ENCODE data around the gene PVR.
"Not testable (repeated sequence)": the region's sequence is repeated elsewhere in the genome, so short reads cannot be mapped to it uniquely, and the experiment has no call there.

Gene PVR

DNA sequence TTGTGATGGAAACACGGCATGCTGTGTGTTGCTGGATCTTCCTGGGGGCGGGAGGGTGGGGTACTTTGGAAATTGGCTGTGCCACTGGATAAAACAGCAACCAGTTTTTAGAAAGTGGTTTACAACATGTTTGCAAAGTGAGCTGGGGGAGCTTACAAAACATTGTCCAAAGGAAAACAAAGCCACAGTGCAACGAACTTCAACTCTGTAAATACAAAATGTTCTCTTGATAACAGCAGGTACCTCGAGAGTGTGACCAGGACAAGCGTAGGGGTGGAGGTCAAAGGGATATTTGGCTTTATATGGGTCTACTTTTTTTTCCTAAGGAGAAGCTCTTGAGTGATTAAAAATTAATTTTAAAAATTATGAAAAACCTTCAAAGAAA is 27.9 kb upstream of the PVR start:
- DNase-seq = no peak
- in situ Hi-C loops (cut with MboI; ENCODE audit: low pct_unique_long_range_greater_than_20kb, low sequenced_read_pairs) = no loop called here

DNA sequence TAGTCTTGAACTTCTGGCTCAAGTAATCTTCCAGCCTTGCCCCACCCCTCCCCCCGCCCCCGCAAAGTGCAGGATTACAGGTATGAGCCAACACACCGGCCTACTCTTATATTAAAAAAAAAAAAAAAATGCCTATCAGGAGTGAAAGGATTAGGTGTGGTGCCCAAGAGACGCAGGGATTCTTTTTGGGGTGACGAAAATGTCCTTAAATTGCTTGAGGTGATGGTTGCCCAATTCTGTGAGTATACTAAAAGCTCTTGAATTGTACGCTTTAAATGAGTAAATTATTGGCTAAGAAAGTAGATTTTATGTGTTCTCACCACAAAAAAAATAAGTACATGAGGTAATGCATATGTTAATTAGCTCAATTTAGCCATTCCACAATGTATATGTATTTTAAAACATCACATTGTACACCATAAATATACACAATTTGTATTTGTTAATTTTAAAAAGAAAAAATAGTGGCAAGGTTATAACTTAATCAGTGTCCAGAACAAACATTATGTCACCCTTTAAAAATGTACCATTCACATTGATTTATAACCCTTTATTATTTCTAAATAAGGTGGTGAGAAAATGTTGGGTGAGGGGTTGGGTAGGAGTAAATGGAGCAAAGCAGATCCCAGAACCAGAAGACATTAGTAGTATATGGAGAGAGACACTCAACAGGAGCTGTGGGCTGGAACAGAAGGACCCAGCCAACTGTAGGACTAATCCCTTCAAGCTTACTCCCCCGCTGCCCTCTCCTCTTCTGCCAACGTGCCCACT is 26.4 kb upstream of the PVR start:
- no peak for DNase-seq
- in situ Hi-C loops (cut with MboI; ENCODE audit: low pct_unique_long_range_greater_than_20kb, low sequenced_read_pairs) = no loop called here

DNA sequence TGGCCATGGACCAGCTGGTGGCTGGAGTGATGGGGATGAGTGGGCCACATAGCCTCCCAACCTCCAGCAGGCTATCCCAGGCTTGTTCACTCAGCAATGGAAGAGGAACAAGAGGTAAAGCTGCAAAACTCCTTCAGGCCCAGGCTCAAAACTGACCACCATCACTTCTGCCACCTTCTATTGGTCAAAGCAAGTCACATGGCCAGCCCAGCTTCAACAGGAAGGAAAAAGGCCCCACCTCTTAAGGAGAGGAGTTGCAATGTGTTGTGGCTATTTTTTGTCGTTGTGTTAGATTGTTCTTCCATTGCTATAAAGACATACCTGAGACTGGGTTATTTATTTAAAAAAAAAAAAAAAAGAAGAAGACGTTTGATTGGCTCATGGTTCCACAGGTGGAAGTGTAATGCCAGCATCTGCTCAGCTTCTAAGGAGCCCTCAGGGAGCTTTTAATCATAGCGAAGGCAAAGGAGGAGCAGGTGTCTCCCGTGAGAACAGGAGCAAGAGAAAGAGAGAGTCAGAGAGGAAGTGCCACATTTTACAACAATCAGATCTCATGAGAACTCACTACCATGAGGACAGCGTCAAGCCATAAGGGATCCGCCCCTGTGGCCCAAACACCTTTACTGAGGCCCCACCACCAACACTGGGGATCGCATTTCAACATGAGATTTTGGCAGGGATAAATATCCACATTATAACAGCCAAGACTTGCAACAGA is 24.9 kb upstream of the PVR start:
- DNase-seq = no peak
- in situ Hi-C loops (cut with MboI; ENCODE audit: low pct_unique_long_range_greater_than_20kb, low sequenced_read_pairs) = no loop called here

DNA sequence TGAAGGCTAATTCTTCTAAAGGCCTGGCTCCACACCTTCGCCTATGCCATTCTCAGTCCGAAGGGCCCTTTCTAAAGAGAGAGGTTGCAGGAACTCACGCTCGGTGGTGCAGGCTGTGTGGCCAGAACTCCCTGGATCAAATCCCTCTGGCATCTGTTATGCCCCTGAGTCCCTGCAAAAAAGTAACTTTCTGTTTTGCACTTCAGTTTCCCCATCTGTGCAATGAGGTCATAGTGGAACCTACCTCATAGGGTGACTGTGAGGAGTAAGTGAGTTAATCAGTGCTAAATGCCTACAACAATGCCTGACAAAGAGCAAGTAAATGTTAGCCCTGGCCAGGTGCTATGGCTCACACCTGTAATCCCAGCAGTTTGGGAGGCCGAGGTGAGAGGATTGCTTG is 23.0 kb upstream of the PVR start:
- in situ Hi-C loops (cut with MboI; ENCODE audit: low pct_unique_long_range_greater_than_20kb, low sequenced_read_pairs) = no loop called here
- no peak for DNase-seq

DNA sequence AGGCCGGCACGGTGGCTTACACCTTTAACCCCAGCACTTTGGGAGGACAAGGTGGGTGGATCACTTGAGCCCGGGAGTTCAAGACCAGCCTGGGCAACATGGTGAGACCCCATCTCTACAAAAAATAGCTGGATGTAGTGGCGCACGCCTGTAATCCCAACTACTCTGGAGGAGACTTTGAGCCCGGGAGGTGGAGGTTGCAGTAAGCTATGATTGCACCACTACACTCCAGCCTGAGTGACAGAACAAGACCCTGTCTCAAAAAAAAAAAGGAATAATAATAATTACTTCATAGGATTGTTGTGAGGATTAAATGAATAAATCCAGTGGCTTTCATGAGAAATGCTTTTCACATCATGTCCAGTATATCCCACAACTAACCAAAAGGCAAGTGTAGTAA is 22.3 kb upstream of the PVR start:
- DNase-seq = no peak
- in situ Hi-C loops (cut with MboI; ENCODE audit: low pct_unique_long_range_greater_than_20kb, low sequenced_read_pairs) = no loop called here

DNA sequence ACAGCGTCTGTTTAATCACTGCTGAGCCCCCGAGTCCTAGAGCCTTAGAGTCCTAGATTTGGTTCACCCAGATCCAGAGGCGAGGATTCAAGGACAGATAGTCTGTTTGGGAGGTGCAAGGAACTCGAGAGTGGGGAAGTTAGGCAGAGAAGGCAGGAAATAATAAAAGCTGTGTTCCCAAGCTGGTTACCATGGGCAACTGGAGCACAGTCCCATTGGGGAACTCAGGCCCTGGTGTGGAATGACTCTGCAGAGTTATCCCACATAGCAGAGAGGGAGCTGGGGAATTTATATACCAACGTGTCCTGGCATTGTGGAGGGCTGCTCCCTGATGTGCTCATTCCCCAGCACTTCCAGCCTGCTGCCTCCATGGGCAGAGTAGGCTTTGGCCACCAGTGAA is 20.6 kb upstream of the PVR start:
- in situ Hi-C loops (cut with MboI; ENCODE audit: low pct_unique_long_range_greater_than_20kb, low sequenced_read_pairs) = no loop called here
- peak; percentile 91 for DNase-seq

DNA sequence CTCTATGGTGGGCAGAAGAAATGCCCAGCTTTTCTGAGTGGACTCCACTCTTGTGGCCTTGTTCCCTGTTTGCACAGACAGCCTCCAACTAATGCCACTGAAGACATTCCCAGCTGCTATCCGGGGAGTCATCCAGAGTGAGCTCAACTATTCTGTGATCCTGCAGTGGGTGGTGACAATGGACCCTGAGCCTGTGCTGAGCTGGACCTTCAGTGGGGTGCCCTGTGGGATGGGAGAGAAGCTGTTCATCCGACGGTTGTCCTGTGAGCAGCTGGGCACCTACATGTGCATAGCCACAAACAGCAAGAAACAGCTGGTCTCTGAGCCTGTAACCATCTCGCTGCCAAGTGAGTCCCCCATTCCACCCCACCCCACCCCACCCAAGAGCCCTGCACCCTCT is 20.1 kb upstream of the PVR start:
- in situ Hi-C loops (cut with MboI; ENCODE audit: low pct_unique_long_range_greater_than_20kb, low sequenced_read_pairs) = no loop called here
- no peak for DNase-seq

DNA sequence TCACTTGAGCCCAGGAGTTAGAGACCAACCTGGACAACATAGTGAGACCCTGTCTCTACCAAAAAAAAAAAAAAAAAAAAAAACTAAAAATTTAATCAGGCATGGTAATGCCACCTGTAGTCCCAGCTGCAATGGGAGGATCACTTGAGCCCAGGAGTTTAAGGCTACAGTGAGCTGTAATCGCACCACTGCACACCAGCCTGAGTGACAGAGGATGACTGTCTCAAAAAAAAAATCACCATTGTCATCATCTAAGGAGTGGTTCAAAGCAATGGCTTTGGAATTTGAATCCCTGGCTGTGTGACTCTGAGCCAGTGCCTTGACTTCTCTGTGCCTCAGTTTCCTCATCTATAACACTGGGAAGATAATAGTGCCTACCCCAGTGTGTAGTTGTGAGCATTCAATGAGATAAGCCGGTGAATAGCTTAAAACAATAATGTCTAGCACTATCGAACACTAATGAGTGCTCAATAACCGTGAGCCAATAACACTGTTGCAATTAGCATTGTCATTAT is 18.8 kb upstream of the PVR start:
- in situ Hi-C loops (cut with MboI; ENCODE audit: low pct_unique_long_range_greater_than_20kb, low sequenced_read_pairs) = no loop called here
- DNase-seq = no peak

DNA sequence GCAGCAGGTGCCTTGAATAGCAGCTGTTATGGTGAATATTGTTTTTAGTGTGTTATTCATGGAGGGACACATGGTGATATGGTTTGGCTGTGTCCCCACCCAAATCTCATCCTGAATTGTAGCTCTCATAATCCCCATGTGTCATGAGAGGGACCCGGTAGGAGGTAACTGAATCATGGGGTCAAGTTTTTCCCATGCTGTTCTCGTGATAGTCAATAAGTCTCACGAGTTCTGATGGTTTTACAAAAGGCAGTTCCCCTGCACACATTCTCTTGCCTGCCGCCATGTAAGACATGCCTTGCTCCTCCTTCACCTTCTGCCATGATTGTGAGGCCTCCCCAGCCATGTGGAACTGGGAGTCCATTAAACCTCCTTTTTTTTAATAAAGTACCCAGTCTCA is 18.1 kb upstream of the PVR start:
- in situ Hi-C loops (cut with MboI; ENCODE audit: low pct_unique_long_range_greater_than_20kb, low sequenced_read_pairs); DNase-seq: not testable (repeated sequence)

DNA sequence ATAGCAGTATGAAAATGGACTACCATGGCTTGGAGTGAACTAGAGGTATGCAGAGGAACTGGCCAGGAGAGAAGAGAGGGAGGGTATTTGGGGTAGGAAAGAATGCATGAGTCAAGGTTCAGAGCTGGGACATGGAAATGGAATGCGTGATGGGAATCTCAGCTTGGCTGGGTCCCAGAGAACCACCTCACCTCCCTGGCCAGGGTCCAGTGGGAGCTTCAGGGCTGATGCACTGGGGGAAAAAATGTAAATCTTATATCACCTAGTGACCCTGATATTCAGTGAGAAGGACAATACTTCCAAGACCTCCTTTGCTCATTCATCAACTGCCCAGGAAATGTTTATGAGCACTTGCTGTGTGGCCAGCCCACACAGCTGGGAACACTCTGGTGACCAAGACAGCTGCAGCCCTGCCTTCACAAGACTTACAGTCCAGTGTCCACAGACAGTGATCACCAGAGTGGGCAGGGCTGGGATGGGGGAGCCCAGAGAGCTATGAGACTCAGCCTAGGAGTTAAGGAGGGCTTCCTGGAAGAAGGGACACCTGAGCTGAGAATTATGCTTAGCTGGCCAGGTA is 17.6 kb upstream of the PVR start:
- DNase-seq = no peak
- in situ Hi-C loops (cut with MboI; ENCODE audit: low pct_unique_long_range_greater_than_20kb, low sequenced_read_pairs) = no loop called here

DNA sequence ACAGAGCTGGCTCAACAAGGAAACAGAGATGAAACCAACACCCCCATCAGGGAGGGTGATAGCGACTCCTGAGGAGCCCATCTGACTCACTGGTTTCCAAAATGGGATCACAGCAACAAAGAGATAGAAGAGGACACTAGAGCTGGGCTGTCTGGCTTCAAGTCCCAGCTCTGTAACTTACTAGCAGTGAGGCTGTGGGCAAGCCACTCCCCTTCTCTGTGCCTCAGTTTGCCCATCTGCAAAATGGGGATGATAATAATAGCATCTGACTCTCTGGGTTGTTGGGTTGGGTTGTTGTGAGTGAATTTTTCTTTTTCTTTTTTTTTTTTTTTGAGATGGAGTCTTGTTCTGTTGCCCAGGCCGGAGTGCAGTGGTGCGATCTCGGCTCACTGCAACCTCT is 16.1 kb upstream of the PVR start:
- no peak for DNase-seq
- in situ Hi-C loops (cut with MboI; ENCODE audit: low pct_unique_long_range_greater_than_20kb, low sequenced_read_pairs) = no loop called here

DNA sequence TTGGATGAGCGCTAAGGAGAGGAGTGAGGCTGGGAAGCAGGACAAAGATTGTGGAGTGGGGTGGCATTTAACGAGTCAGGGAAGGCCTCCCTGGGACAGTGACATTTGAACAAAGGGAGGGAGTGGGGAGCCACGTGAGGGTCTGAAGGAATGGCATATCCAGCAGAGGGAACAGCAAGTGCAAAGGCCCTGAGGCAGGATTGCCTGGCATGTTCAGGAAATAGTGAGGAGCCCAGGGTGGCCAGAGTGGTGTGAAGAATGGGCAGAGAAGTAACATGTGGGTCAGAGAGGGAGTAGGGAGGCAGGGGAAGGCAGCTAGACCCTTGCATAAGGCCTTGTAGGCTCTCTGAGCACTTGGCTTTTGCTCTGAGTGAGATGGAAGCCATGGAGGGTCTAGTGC is 14.9 kb upstream of the PVR start:
- DNase-seq = no peak
- in situ Hi-C loops (cut with MboI; ENCODE audit: low pct_unique_long_range_greater_than_20kb, low sequenced_read_pairs) = no loop called here

DNA sequence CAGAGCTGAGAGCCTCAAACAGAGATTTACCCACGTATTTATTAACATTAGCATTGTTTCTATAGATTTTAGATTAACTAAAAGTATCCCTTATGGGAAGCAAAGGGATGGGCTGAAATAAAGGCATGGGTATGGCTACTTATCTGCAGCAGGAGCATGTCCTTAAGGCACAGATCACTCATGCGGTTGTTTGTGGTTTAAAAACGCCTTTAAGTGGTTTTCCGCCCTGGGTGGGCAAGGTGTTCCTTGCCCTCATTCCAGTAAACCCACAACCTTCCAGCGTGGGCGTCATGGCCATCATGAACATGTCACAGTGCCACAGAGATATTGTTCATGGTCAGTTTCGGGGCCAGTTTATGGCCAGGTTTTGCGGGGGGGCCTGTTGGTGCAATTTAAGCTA is 12.1 kb upstream of the PVR start:
- in situ Hi-C loops (cut with MboI; ENCODE audit: low pct_unique_long_range_greater_than_20kb, low sequenced_read_pairs); DNase-seq: not testable (repeated sequence)

DNA sequence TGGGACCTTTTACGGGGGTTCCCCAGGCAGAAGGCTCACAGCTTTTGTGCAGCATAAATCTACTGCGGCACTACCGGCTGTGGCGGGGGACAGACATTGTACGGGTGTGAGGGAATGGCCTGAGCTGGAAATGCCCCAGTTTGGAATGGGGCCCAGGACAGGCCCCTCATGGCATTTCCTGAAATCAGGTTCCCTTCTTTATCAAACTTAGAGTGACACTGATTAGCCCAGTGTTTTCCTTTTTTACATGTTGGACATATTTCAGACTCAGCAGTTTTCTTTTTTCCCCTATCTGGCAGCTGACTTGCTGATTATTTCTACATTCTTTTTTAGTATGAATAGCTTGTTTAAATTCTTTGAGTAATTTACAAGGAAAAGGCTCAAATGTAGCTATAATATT is 9.7 kb upstream of the PVR start:
- in situ Hi-C loops (cut with MboI; ENCODE audit: low pct_unique_long_range_greater_than_20kb, low sequenced_read_pairs); DNase-seq: not testable (repeated sequence)

DNA sequence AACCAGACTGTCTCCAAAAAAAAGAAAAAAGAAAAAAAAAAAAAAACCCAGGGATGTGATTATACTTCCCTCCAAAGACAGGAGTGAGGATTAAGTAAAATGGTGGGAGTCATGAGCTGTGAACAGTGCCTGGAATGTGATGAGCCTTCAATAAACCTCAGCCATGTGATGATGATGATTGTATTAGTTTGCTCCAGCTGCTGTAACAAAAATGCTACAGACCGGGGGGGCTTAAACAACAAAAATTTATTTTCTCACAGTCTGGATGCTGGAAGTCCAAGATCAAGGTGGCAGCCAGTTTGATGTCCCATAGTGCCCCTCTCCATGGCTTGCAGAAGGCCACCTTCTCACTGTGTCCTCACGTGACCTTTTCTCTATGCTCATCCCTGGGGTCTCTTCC is 8.9 kb upstream of the PVR start:
- DNase-seq = no peak
- in situ Hi-C loops (cut with MboI; ENCODE audit: low pct_unique_long_range_greater_than_20kb, low sequenced_read_pairs) = no loop called here

DNA sequence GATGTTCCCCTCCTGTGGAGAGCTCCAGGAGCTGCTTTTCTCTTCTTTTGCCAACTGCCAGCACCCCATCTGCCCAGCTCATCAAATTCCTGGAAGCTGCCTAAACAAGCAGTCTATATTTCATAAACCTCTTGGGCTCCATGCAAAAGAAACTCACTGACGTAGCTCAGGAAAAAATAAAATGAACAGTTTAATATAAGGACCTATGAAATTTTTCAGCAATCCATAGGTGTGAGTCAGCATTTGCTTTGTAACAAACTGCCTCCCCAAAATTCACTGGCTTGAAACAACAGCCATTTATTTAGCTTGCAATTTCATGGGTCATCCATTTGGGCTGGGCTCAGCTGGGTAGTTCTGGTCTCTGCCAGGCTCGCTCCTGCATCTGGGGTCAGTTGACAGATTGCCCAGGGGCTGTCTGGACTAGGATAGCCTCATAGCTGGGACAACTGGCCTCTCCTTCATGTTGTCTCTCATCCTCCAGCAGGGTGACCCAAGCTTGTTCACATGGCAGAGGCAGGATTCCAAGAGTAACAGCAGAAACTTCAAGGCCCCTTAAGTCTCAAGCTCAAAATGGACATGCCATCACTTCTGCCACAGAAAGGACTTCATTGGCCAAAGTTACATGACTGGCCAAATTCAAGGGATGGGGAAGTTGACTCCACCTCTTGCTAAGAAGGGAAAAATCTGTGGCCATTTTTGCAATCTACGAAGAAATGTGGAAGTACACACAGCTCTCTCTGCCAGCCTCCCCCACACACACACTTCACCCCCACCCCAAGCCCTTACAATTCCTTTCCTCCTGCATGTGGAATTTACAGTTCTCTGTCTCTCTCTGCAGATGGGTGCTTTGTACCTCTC is 7.9 kb upstream of the PVR start:
- peak; percentile 84 for DNase-seq
- in situ Hi-C loops (cut with MboI; ENCODE audit: low pct_unique_long_range_greater_than_20kb, low sequenced_read_pairs) = no loop called here

DNA sequence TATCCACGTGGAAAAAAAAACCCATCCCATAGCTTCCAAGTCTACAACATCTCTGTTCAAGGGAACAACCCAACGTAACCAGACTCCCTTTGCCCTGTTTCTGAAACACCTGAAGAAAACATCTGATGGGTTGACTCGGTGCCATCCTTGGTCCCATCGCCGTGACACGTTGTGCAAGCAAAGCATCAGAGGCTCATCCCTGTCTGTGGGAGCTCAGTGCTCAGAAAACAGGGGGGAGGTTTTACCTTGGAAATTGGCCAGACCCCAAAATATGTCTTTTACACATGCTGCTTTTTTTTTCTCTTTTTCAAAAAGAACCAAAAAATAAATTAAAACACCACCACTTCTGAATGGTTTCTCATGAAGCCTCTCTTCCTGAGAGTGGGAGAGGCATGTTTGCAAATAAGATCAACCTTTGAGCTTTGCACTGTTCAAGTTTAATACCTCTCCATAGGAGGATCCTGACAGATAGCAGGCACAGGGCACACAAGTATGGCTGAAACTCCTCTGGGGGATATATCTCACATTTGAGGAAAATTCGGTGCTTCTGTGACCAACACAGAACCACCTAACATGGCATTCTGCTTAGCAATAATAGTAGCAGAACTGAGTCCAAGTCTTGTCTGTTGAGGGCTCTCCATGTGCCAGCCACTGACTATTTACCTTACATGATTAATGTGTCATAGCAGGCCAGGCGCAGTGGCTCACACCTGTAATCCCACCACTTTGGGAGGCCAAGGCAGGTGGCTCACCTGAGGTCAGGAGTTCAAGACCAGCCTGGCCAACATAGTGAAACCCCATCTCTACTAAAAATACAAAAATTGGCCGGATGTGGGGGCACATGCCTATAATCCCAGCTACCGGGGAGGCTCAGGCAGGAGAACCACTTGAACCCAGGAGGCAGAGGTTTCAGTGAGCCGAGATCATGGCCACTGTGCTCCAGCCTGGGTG is 7.0 kb upstream of the PVR start:
- in situ Hi-C loops (cut with MboI; ENCODE audit: low pct_unique_long_range_greater_than_20kb, low sequenced_read_pairs) = no loop called here
- no peak for DNase-seq

DNA sequence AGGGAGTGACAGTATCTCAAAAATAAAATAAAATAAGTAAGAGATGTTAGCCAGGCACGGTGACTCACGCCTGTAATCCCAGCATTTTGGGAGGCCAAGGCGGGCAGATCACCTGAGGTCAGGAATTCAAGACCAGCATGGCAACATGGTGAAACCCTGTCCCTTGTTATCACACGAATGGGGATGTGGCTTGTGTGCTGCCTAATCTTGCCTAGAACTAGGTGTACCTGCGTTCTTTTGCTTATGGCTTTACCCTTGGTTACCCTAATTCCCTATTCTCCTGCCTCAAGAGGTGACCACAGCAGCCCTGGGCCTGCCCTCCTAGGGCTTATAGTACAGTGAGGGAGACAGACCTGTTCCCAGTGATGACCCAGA is 6.3 kb upstream of the PVR start:
- no peak for DNase-seq
- in situ Hi-C loops (cut with MboI; ENCODE audit: low pct_unique_long_range_greater_than_20kb, low sequenced_read_pairs) = no loop called here
